ENCODE results near the gene PTPRR.
A peak's percentile ranks its signal among the peaks of the same experiment; 100 is the strongest.

Gene PTPRR

GRCh38 chr12:70590549-70591226 is 329.9 kb downstream of the PTPRR start:
- Histone ChIP-seq H3K4me1 (ENCODE audit: control insufficient read depth, insufficient read depth, low read length) (no peaks in the 10 kb centered on the region), H3K27me3 (ENCODE audit: control insufficient read depth, insufficient read depth, low read length) (no peaks in the 10 kb centered on the region), H3K27ac (ENCODE audit: low read length) (no peak overlapping the region), H3K9me3 (ENCODE audit: control insufficient read depth, insufficient read depth, low read length) (no peaks in the 10 kb centered on the region), H3K4me3 (ENCODE audit: low read length) (no peak overlapping the region), H3K36me3 (ENCODE audit: control insufficient read depth, insufficient read depth, low read length) (no peaks in the 10 kb centered on the region)
- WGBS (ENCODE audit: insufficient coverage, insufficient read length) = no CpG with 5 or more reads among the region's 4 CpGs
- DNase-seq (ENCODE audit: low read depth, low spot score) = no peak

DNA sequence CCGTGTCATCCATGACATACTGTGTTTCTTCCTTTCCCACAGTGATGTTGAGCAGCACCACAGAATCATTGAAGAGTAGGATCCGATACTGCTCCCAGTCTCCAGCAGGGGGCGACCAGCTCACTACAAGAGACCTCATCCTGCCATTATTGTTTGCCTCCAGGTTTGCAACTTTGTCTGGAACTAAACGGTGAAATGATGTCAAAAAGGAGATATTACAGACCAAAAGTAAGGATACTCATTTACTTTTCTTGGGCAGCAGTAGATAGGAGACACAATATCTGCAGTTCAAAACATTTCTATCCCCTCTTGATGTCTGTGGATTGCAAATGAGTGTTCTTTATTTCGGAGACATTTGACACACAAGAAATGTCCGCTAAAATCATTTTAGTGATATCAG is 330.5 kb downstream of the PTPRR start:
- Histone ChIP-seq H3K4me3 (ENCODE audit: low read length) (no peak overlapping the region), H3K4me1 (ENCODE audit: control insufficient read depth, insufficient read depth, low read length) (no peaks in the 10 kb centered on the region), H3K9me3 (ENCODE audit: control insufficient read depth, insufficient read depth, low read length) (no peaks in the 10 kb centered on the region), H3K36me3 (ENCODE audit: control insufficient read depth, insufficient read depth, low read length) (no peaks in the 10 kb centered on the region), H3K27ac (ENCODE audit: low read length) (no peak overlapping the region), H3K27me3 (ENCODE audit: control insufficient read depth, insufficient read depth, low read length) (no peaks in the 10 kb centered on the region)
- WGBS (ENCODE audit: insufficient coverage, insufficient read length) = no CpG with 5 or more reads among the region's 6 CpGs
- DNase-seq (ENCODE audit: low read depth, low spot score) = peak; percentile 77

All from iPS DF 6.9 (cell line).